KG1 (cell line): ENCODE data around the gene USP35.
"Not testable (repeated sequence)": the region's sequence is repeated elsewhere in the genome, so short reads cannot be mapped to it uniquely, and the experiment has no call there.

Experiments
- DNase-seq: peaks from one replicate; lab custom pipeline; 2025; lab: John Stamatoyannopoulos, UW

Gene USP35

DNA sequence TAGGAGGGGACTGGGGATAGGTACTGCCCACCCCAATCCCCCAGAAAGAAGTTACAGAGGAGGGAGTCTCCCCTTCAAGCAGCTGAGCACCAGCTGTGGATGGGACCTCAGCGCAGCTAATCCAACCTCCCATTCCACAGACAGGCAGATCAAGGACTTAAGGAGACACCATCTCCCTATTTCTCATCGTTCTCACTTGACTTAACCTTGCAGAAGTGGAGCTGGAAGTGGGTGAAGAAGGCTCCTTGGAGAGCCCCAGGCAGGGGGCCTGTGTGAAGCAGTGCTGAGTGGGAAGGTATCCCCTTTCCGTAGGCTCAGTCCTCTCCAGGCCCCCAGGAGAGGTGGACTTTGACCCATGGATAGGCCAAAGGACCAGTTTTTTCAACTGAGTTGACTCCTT is 27.3 kb downstream of the USP35 start:
- DNase-seq, result no peak

DNA sequence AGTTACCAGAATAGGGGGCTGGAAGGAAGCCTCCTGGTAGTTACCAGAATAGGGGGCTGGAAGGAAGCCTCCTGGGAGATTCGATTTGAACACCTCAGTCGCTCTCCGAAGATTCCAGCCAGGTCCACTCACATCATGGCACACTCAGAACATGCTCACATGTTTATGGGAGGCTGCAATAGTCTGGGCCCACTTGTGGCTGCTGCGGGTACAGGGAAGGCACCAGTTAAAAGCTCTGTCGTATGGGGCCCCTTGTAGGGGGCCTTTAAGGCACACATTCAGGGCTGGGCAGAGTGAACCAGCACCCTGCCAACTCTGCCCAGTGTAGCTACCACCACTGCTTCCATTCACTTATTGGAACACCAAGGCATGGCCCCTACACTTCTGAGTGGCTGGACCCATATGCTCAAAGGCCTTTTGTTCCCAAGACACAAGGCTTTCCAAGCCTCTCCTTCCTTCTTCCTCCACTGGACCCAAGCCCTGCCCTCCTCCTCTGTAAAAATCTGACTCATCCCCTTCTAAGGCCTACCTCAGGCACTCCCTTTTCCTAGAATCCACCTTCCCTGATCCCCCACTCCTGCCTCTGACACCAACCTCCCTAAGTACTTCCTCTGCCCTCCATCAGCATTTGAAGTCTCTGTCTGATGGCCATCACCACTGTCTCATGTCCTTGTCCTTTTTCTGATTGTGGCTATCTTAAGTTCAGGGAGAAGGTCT is 28.0 kb downstream of the USP35 start:
- no peak for DNase-seq

DNA sequence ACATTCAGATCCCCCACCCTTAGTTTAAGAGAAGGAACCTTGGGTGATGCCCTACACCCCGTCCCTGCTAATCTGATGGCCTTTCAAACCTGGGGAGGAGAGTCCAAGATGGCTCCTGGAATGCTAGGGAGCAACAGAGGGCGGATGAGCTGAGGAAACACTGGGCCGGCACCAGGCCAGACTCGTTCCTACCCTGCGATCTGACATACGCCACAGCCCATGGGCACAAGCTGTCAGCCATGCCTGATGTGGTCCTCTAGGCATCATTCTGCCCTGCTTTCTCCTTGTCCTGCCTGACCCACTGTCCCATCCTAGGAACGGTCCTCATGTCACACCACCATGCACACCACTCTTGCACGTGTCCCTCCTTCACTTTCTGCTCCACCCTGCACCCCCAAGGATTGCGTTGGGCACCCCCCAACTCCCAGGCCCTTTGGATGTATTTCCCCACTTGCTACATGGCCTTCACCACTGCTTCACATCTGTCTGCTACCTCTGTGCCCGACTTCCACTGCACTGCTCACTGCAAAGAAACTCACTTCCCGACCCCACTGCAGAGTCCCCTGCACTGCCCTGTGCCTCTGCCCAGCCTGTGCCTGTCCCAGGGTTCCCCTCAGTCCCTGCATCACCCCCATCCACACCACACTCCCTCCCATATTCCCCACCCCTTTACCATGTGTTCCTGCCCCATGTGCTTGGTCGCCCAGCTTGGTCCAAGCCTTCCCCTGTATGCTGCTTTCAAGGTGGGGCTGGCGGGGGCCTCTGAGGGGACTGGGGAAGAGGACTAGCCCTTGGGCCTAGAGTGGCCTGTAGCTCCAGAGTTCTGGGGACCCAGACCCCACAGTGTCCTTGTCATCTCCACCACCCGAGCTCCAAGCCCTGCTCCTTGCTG is 29.2 kb downstream of the USP35 start:
- no peak for DNase-seq

DNA sequence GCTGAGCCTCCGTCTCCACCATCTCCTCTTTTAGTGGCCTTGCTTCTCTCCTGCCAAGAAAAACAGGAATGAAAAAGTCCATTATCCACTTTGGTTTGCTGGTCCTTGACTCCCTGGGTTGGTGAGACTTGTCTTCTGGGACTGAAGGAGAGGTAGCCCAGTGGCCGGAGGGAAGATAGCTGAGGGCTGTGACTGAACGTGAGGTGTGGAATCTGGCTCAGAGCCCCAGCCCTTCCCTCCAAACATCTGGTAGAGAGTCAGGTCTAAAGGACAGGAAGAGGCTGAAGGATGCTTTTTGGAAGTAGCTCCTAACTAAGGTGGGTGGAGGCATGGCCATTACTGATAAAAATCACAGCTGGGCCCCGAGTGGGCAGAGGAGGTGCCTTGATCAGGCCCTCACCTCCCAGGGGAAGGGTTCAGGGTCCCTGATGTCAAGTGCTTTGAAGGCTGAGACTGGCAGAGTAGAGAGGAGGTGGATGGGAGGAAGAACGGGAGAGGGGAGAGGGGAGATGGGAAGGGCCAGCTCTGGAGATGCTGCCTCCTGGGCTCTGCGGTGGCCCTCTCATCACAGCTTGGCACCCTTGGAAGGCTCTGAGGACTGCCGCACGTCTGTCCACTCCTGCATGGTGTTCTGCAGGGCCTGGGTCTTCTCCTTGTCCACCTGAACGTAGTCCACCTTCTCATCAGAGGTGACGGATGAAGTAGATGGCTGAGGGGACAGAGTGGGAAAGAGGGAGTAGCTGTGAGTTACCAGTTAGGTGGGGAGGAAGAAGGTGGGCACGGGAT is 30.2 kb downstream of the USP35 start:
- DNase-seq, result no peak

DNA sequence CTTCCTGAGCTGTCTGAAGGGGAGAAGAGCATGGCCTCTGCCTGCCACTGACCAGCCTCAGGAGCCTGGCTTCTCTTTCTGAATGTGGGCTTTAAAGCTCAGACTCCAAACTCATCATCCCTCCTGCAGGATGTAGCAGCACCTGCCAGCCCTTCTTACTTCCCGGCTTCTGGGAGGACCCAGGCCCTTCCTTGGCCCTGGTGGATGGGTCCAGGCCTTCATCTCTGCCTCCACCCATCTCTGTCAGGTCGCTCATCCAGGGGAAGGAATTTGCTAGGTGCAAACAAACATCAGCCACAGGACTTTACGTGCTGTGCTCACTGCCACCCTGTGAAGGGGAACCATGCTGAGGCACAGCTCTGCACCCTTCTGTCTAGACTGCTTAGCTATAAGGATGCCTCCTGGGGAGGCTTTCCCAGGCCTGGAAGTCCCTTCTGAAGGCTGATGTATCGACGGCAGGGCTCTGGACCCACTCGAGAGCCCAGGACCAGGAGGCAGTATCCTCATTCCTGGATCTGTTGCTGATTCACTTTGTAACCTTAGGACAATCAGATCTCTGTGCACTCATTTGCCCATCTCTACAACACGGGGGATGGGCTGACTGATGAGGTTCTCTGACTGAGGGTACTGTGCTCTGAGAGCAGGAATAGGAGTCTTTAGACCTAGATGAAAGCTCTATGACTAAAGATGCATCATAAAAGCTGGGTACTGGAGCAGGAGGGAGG is 30.9 kb downstream of the USP35 start:
- no peak for DNase-seq

DNA sequence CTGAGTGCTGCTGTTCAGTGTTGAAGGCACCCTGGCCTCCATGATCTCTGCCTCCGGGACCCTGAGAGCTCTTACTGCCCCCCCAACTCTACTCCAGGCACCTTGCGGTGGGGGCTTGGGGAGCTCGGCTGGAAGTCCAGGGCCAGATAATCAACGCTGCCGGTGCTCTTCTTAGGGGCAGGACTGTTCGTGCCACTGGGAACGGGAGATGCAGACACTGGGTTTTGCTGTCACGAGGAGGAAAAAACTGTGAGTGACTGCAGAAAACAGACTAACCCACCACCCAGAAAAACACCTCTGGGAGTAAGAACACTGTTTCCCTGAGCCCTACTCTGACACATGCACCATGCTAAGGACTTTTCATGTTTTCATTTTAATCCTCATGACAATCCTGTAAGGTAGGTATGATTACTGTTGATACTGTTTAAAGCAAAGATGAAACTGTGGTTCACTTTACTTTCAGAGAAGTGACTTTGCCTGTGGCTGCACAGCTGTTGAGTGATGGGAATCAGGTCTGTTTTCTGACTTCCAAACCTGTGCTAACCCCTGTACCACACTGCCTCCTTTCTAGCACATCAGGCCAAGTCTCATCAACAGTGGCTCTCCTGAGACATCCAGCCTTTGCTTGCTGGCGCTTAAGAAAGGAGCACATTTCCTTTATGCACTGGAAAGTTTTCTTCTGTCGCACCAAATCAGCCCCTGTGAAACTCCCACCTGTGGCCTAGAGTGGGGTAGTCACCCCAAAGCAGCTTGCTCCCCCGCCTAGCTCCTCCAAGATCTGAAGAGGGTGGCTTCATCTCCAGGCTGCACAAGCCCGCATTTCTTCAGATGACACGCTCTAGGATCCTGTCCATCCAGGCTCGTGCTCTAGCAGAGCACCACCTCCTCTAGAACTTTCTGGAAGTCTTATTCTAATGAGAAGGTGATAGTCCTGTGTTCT is 31.8 kb downstream of the USP35 start:
- DNase-seq, result no peak

DNA sequence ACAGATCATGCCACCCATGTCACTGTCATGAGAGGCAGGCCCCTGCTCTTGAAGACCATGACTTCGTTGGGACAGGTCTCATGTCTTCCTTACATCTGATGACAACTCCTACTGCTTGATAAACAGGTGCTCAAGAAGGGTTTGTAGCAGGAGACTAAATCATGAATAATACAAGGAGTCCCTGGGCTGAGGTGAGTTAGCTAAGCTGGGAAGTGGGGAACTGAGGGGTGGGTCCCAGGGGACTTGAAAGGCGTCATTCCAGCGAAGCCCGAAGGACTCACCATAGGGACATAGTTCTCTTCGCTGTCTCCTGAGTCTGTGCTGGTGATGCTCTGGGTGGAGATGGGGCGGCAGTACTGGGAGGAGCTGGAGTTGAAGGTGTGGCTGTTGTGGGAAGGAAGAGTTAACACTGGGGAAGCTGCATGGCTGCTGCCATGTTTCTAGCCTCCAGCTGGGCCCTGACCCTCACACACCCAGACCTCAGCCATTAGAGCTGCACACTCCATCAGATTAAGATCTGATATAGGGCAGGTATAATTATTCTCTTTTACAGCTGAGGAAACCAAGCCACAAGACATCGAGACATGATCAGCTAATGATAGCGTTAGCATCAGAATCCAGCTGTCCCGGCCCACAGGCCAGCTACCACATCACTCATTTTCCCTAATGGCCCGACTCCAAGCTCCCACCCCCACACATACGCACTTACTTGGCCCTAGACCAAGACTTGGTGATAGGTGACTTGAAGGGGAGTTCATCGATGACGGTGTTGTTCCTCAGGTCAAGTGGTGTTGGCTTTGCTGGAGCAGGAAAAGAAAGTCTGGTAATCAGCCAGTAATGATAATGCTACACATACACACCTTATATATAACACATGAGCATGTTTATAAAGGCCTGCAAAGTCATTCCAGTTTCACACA is 32.9 kb downstream of the USP35 start:
- DNase-seq, result no peak

DNA sequence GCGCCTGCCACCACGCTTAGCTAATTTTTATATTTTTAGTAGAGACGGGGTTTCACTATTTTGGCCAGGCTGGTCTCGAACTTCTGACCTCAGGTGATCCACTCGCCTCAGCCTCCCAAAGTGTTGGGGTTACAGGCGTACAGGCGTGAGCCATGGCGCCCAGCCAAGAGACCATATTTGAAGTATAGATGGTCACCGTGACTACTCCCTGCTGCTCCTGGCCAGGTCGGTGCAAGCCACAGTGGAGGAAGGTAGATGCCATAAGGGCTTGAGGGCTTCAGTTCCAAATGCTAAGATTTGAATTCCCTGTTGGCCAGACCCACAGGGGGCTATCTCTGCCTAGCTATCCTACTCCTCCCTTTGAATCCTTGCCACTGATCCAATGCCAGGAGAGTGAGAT is 34.0 kb downstream of the USP35 start:
- DNase-seq, result not testable (repeated sequence)

DNA sequence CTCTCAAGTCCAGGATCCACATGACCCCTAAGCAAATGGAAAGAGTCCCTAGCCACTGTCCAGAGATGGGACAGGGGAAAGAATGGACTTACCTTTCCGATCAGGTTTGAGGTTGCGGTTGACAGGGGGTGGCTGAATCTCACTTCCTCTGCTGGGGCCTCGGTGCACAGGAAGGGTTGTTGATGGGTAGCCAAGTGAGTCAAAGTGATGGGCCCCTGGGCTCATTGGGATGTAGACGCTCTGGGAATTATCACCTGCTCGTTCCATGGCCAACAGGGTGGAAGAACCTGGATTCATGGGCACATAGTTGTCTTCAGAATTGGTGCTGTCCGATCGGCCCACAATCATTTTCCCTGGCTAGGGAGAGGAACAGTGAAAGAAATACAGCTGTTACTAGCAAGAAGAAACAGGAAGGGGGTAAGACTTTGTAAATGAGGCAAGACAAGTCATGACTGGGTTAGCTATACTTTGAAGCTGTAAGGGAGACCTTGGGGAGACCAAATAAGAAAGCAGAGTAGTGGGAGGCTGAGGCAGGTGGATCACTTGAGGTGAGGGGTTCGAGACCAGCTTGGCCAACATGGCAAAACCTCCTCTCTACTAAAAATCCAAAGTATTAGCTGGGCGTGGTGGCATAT is 34.7 kb downstream of the USP35 start:
- no peak for DNase-seq

DNA sequence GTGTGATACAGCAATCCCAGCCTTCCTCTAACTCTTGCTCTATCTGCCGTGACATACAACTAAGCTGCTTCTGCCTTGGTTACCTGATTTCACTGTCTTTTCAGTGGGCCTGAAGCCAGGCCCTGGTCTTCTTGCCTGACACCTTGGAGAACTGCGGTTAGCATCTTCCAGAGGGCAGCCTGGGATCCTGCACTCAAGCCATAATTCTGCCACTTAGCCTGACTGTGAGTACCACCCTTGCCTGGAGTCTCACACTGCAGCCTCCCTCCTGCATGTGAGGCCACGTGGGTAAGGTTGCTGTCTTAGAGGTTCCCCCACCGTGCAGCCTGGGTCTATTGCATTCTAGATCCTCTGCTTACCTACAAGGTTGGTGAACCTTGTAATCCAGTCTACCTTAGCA is 35.8 kb downstream of the USP35 start:
- no peak for DNase-seq

DNA sequence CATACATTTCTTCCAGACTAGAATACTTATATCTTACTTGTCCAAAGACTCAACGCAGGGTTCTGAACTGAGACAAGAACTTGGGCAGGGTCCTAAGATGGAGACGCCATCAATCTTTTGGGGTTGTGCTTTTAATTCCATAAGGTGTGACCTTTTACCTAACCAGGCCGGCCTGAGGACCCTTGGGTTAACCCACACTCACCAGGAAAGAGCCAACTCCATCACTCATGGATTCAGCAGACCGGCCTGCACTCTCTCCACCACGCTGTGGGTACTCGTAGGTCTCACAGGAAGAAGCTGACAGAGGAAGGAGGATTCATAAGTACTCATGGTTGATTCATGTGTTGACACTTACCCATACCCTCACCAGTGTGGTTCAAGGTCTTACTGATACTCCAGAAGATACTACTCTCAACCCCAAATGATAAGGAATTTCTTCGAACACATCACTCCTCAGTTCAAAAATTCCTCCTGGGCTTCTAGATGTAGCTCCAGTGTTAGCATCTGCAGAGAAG is 36.2 kb downstream of the USP35 start:
- no peak for DNase-seq

DNA sequence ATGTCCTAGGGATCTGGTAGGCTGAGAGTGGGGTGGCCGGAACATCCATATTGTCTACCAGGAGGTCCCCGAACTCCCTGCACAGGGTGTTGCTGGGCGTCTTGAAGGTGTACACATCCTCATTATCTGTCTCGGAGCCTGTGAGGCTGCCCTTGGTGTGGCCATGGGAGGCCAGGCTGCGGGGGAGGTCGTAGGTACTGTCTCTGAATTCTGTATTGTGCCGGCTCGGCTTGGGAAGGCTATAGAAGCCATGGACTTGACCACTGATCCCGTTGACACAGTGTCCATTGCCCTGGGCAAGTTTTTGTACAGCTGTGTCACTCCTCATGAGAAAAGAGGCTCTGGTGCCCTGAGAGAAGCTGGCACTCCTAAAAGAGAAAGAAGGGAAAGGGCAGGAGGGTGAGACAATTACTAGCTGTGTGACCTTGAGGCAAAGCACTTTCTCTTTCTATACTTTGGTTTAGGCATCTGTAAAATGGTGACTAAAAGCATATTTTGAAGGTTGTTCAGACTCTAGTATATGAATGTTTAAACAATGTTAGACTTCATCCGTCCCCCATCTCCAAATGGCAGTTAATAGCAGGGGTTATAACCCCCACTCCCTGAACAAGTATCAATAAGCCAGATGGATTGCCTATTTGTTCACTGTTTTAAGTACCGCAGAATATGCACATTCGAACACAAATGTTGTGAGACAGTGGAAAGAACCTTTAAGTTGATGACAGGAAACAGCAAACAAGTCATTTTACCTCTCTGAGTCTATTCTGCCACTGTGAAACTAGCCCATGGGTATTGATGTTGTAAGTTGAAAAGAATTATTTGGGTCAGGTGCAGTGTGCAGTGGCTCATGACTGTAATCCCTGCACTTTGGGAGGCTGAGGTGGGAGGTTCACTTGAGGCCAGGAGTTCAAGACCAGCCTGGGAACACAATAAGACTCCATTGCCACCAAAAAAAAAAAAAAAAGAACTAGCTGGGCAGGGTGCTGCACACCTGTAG is 38.3 kb downstream of the USP35 start:
- no peak for DNase-seq

DNA sequence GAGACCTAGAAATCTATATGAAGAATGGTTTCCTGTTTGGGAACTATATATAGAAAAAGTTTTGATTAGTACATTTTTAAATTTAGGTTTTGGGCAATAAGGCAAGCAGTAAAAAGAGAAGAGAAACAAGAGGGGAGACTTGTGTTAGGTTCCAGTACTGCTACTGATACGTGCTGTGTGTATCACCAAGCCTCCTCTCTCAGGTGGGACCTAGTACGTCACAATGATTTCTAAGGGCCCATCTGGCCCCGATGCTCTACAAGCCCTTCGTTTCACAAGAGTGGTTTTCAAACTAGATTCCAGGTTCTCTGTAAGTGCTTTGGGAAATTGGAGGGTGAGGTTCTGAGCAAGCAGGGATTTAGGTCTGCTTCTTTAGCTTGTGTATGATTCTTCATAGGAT is 39.2 kb downstream of the USP35 start:
- no peak for DNase-seq

DNA sequence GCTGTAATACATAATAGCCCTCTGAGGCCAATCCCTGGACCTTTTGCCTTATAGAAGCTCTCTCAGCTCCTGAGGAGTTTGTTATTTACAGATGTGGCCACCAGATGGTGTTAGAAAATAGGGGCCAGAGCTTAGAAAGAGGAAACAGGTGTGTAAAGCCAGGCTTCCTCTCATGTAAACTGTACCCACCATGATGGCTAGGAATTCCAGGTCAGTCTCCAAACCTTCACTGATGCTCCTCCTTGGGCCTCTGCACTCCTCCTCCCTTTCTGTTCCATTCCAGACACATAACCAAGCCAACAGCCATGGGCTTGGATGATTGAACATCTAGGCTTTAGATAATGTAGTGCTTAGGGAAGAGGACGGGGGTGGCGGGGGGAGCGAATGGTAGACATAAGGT is 39.7 kb downstream of the USP35 start:
- DNase-seq, result peak; percentile 64

DNA sequence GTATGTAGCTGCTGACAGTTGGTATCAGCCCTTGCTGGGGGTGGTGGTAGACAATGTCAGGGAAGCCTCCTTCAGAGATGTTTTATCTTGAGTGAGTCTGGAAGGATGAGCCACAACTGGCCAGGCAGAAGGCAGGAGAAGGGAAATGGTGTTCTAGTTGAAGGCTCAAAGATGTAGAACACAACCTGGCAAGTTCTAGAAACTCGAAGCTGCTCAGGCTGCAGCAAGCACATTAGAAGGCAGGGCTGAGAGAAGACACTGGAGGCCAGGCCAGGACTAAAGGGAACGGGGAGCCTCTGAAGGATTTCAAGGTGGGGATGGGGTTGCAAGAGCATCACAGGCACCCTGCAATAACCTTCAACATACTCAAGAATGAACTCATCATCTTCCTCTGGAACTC is 40.4 kb downstream of the USP35 start:
- DNase-seq, result no peak

DNA sequence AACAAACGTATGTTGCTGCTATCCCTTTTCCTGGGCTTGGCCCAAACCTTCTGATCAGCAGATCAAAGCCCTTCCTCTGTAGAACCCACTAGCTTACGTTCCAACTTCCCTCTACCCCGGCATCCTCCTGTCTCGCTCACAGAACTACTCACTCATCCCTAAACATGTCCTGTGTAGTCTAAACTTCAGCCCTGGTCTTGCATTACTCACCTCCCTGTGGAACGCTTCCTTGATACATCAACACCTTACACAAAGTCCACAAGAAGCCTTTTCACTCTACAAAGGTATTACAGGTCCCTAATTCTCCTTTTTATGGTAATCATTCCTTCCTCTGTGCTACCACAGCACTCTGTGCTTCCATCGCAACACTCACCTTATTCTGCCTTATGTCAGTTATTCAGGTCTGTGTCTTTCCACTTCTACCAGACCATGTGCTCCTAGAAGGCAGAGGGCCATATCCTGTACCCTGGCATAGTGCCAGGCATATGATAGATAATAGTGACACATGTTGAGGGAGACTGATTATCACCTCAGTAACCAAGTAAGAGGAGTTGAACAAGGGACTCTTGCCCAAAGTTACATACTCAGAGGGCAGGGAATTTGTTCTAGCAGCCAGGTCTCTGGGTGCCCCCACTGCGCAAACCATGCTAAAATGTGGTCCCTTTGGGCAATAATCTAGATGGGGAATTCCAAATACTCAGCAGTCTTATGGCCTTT is 41.6 kb downstream of the USP35 start:
- no peak for DNase-seq

DNA sequence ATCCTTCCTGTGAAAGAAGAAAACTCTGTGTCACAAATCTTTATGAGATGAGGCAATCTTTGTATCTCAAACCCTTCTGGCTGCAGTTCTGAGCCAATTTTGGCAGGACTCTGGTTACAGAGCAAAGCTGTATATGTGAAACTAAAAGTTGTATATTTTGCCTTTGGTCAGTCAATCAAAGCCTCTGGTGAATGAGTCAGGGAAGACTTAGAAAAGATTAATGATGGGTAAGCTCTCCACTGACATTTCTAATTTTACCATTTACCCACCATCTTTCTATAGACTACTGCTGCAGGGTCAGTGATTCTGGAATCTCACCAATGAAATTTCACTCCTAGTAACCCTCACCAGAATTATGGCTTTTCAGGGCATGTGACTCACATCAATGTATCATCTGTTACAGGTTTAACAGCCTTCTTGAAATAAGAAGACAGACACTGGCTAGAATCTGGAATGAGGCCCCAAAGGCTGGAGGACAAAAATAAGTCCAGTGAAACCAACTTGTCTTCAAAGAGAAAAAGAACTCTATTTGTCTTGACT is 43.3 kb downstream of the USP35 start:
- DNase-seq, result no peak
